ENCODE data around the gene FEM1B.

The FEM1B gene

GRCh38 chr15:68261241-68261640 is 16.3 kb upstream of the FEM1B start:
- no peak for DNase-seq

- DNase-seq = no peak
Measured at GRCh38 chr15:68261980-68262379, 15.6 kb upstream of the FEM1B start.

- DNase-seq = no peak
Measured at GRCh38 chr15:68262514-68263356, 14.8 kb upstream of the FEM1B start.

- no peak for DNase-seq
Measured at GRCh38 chr15:68264282-68264681, 13.3 kb upstream of the FEM1B start.

GRCh38 chr15:68265081-68265480 is 12.5 kb upstream of the FEM1B start:
- DNase-seq = no peak

GRCh38 chr15:68265674-68266073 is 11.9 kb upstream of the FEM1B start:
- no peak for DNase-seq

GRCh38 chr15:68268405-68268804 is 9.1 kb upstream of the FEM1B start:
- no peak for DNase-seq

GRCh38 chr15:68271854-68272471 is 5.6 kb upstream of the FEM1B start:
- no peak for DNase-seq

- DNase-seq = no peak
Measured at GRCh38 chr15:68272721-68273271, 4.7 kb upstream of the FEM1B start.

- DNase-seq = no peak
Measured at GRCh38 chr15:68274201-68274848, 3.2 kb upstream of the FEM1B start.

GRCh38 chr15:68275165-68275746 is 2.3 kb upstream of the FEM1B start:
- peak; percentile 43 for DNase-seq

GRCh38 chr15:68276668-68277067 is 877 bp upstream of the FEM1B start:
- no peak for DNase-seq

GRCh38 chr15:68277131-68277602 is 378 bp upstream of the FEM1B start:
- DNase-seq = no peak

- no peak for DNase-seq
Measured at GRCh38 chr15:68278345-68278594, 725 bp downstream of the FEM1B start.

GRCh38 chr15:68278595-68279405 is 1.3 kb downstream of the FEM1B start:
- no peak for DNase-seq

GRCh38 chr15:68279779-68280753 is 2.5 kb downstream of the FEM1B start:
- no peak for DNase-seq

GRCh38 chr15:68281008-68281407 is 3.5 kb downstream of the FEM1B start:
- no peak for DNase-seq

GRCh38 chr15:68283401-68283800 is 5.9 kb downstream of the FEM1B start:
- no peak for DNase-seq

GRCh38 chr15:68284616-68285258 is 7.2 kb downstream of the FEM1B start:
- no peak for DNase-seq

- no peak for DNase-seq
Measured at GRCh38 chr15:68285259-68285980, 7.9 kb downstream of the FEM1B start.
